ENCODE data around the gene HAO2. TPM values are rescaled to one million over a fixed set of nuclear protein-coding genes. Genes with fewer than 3 reads are reported as not detected.

The HAO2 gene
- total RNA-seq, 1 experiment from 2014 or later: not detected

- DNase-seq (ENCODE audit: low read depth): no peak
Observed at GRCh38 chr1:119380304-119380703, 11.7 kb downstream of the HAO2 start.

- DNase-seq (ENCODE audit: low read depth): no peak
Observed at GRCh38 chr1:119380983-119381662, 12.5 kb downstream of the HAO2 start.

- DNase-seq (ENCODE audit: low read depth): no peak
Observed at GRCh38 chr1:119384591-119384990, 16.0 kb downstream of the HAO2 start.

- DNase-seq (ENCODE audit: low read depth): no peak
Observed at GRCh38 chr1:119385650-119386049, 17.1 kb downstream of the HAO2 start.

- no peak for DNase-seq (ENCODE audit: low read depth)
Observed at GRCh38 chr1:119387858-119388257, 19.3 kb downstream of the HAO2 start.

GRCh38 chr1:119388450-119388849, 19.9 kb downstream of the HAO2 start:
- DNase-seq (ENCODE audit: low read depth): no peak

- no peak for DNase-seq (ENCODE audit: low read depth)
Observed at GRCh38 chr1:119390526-119390925, 21.9 kb downstream of the HAO2 start.

- DNase-seq (ENCODE audit: low read depth): no peak
Observed at GRCh38 chr1:119391749-119392148, 23.2 kb downstream of the HAO2 start.

GRCh38 chr1:119394085-119394484, 25.5 kb downstream of the HAO2 start:
- DNase-seq (ENCODE audit: low read depth): no peak

GRCh38 chr1:119396982-119397381, 28.4 kb downstream of the HAO2 start:
- no peak for DNase-seq (ENCODE audit: low read depth)

GRCh38 chr1:119397986-119398385, 29.4 kb downstream of the HAO2 start:
- DNase-seq (ENCODE audit: low read depth): no peak

GRCh38 chr1:119404736-119405135, 36.2 kb downstream of the HAO2 start:
- DNase-seq (ENCODE audit: low read depth): no peak

GRCh38 chr1:119409731-119410130, 41.1 kb downstream of the HAO2 start:
- DNase-seq (ENCODE audit: low read depth): no peak

- DNase-seq (ENCODE audit: low read depth): no peak
Observed at GRCh38 chr1:119410961-119411360, 42.4 kb downstream of the HAO2 start.

- no peak for DNase-seq (ENCODE audit: low read depth)
Observed at GRCh38 chr1:119414950-119415349, 46.4 kb downstream of the HAO2 start, which contains the start of gene HSD3B2. Gene HSD3B2, plus strand, starts transcription at chr1:119415150. Its CDS starts 270 bp downstream, at chr1:119415420.

GRCh38 chr1:119416006-119416640, 47.5 kb downstream of the HAO2 start:
- DNase-seq (ENCODE audit: low read depth): no peak

GRCh38 chr1:119419109-119419508, 50.5 kb downstream of the HAO2 start:
- DNase-seq (ENCODE audit: low read depth): no peak

GRCh38 chr1:119420638-119421037, 52.1 kb downstream of the HAO2 start:
- no peak for DNase-seq (ENCODE audit: low read depth)

- DNase-seq (ENCODE audit: low read depth): no peak
Observed at GRCh38 chr1:119422631-119423030, 54.0 kb downstream of the HAO2 start.

GRCh38 chr1:119428991-119429390, 60.4 kb downstream of the HAO2 start:
- DNase-seq (ENCODE audit: low read depth): no peak

GRCh38 chr1:119429687-119430086, 61.1 kb downstream of the HAO2 start:
- no peak for DNase-seq (ENCODE audit: low read depth)

- no peak for DNase-seq (ENCODE audit: low read depth)
Observed at GRCh38 chr1:119430486-119430885, 61.9 kb downstream of the HAO2 start.

GRCh38 chr1:119431836-119432235, 63.3 kb downstream of the HAO2 start:
- no peak for DNase-seq (ENCODE audit: low read depth)

All from LHCN-M2 (cell line).